ENCODE measurements around the gene COL4A2.
"Not testable (repeated sequence)": the region's sequence is repeated elsewhere in the genome, so short reads cannot be mapped to it uniquely, and the experiment has no call there.

Gene COL4A2

DNA sequence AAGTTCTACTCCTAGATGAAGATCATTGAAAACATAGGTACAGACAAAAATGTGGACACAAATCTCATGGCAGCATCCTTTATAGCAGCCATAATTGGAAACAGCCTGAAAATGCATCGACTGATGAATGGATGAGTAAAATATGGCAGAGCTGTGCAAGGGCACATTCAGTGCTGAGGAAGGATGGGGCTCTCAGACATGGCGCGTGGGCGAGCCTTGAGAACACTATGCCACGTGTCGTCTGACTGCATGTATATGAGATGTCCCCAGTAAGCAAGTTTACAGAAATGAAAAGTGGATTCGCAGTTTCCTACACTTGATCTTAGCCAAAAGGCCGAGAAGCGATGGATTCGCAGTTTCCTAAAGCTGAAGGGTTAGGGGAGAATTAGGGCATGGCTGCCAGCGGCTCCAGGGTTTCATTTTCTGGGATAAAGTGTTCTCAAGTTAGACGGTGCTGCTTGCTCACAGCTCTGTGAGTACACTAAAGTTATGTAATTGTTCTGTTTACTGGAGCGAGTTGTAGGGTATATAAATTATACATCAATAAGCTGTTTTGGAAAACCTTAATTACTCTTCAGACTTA lies 176.4 kb downstream of the COL4A2 start:
- DNase-seq = no peak

DNA sequence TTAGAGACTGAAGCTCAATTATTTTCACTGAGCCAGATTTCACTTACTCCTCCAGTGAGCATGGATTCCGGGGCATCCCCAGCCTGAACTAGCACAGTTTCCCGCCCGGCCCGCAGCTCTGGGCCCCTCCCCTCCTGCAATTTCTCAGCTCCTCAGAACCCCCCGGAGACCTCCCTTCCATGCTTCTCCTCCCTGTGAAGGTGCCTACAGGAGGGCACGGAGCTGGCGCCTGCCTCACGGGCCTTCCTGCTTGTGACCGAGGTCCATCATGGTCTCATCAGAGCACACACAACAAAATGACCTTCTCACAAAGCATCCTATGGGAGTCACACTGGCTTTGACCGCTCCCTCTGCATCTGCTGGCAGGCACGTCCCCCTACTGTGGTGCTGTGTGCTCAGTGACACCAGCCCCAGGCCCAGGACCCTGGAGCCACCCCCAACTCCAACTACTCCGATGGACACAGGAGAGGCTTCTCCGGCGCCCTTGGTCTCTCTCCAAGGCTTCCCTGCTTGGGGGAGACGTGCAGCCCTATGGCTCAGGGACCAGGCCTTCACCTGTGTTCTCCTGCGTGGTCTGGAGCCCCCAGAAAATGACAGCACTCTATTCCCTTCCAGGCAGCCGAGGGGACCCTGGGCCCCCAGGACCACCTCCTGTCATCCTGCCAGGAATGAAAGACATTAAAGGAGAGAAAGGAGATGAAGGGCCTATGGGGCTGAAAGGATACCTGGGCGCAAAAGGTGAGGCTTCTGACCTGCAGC lies 177.4 kb downstream of the COL4A2 start:
- DNase-seq = no peak

DNA sequence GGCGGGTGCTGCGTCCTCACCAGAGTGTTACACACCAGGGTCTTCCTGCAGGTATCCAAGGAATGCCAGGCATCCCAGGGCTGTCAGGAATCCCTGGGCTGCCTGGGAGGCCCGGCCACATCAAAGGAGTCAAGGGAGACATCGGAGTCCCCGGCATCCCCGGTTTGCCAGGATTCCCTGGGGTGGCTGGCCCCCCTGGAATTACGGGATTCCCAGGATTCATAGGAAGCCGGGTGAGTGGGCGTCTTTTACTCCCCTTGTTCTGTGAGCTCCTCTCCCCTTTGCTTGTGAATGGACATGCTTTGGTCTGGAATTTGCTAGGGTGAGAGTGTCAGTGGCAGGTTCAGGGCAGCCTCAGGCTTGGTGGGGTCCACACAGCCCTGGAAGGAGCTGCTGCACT lies 178.5 kb downstream of the COL4A2 start:
- DNase-seq = no peak

DNA sequence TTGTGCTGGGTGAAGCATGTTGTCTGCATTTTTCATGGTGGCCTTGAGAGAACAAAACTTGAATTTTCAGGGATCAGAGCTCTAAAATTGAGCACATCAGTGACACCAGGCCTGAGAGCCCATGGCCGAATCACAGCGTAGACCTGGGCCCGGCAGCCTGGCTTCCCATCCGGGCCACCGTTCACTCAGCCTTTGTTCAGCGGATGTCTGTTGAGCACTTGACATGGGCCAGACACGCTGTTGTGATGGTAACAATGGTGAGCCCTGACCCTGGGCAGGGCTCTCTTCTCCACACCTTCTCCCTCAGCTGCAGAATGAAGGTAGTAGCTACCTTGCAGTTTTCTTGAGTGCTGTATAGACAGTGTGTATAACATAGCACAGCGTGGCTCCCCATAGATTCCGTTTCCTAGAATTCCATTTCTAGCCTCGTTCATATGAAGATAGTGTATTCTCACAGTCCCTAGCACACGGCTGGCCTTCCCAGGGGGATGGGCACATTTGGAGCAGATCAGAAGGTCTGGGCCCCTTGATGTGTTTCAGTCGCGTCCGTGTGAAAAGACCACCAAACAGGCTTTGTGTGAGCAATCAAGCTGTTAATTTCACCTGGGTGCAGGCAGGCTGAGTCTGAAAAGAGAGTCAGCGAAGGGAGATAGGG lies 179.1 kb downstream of the COL4A2 start:
- DNase-seq = no peak

DNA sequence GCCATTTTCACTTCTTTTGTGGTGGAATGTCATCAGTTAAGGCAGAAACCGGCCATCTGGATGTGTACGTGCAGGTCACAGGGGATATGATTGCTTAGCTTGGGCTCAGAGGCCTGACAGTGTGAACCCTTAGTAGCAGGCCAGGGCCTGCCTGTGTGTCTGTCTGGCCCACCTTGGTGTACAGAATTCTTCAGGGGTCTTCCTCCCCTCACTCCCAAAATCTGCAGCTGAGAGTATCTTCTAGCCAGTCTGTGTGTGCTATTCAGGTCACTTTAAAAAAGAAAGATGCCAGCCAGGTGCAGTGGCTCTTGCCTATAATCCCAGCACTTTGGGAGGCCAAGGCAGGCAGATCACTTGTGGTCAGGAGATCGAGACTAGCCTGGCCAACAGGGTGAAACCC lies 179.8 kb downstream of the COL4A2 start:
- DNase-seq = not testable (repeated sequence)

DNA sequence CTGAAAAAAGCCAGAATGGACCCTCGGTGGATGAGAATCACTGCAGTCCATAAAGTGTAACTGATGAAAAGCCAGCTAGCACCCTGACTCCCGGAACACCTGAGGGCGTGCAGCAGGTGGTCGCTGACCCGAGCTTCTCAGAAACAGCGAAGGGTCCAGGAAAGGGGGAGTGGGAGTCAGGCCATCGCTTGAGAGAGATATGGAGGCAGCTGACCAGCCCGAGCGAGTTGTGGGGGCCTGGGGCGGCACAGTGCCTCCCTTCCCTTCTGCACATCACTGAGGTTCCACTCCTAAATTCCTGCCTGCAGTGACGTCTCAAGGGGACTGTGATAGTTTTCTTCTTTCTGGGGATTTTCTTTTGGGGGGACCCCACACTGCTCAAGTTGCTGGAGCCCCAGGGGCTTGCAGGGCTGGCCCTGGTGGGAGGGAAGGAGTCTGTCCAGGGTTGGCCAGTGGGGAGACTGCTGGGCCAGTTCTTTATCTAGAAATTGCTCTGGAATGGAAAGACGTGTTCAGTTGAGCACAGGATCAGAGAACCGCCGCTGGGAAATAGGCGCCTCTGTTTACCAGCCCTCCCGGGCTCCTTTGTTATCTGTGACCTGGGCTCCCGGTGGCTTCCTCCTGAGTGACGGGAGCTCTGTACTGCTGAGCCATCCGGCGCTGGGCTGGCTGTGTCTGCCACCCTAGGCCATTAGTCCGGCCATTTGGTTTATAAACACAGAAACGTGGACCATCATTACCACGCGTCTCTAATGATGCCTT lies 183.1 kb downstream of the COL4A2 start:
- DNase-seq = no peak

DNA sequence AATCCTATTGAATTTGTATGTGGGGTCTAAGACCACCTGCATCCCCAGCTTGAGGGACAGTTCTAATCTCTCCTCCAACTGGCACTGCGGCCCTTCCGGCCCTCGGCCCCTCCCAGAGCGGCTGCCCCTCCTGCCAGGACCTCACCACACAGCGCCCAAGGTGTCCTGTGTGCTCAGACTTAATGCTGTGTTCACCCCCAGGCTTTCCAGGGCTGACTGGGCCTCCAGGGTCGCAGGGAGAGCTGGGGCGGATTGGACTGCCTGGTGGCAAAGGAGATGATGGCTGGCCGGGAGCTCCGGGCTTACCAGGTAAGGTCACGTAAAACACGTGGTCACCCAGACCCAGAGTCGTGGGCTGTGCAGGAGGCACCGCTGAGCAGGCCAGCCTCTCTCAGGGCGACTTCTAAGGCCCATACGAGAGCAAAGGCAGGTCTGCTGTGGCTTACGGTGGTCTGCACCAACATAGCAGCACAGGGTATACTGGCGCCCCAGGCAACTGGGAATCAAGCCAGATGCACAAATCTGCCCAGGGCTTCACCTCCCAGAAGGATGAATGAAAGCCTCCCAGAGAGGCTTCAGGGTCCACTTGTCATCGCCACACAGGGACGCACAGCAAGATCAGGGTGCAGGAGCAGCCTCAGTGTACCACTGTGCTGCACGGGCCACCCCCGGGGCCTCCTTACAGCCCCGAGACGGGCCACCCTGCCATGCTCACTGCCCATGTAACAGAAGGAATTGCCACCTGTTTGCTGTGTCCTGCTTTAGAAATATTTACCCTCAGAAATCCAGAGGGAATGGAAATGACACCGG lies 185.0 kb downstream of the COL4A2 start:
- no peak for DNase-seq

DNA sequence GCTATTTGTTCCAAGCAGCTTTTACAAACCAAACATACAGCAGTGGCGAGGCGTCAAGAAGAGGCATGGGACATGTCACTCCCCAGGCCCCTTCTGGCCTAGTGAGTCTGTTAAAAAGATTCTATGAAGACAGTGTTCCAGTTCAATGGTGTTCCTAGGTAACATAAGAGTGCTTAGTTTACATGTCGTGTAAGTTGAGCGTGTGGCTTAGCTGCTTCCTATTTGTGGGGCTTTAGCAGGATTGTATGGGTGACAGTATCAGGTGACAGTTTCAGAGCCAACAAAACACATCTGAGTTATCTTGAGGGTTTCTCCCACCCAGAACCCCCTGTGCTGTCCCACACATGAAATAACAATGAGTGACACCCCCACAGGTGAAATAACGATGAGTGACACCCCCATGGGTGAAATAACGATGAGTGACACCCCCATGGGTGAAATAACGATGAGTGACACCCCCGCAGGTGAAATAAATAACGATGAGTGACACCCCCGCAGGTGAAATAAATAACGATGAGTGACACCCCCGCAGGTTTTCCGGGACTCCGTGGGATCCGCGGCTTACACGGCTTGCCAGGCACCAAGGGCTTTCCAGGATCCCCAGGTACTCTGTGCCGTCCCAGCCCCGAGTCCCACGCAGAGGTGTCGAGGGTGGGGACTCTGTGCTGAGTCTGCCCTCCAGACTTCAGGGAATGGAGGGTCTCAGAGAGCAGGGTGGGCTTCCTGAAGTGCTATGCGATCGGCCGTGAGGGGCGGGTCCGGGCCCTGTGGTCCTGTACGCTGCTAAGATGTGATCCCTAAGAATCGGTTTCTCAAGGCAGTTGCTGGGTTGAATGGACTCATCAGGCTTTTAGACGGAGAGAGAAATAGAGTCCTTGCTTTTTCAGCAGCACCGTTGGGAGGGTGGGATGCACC lies 185.9 kb downstream of the COL4A2 start:
- no peak for DNase-seq

DNA sequence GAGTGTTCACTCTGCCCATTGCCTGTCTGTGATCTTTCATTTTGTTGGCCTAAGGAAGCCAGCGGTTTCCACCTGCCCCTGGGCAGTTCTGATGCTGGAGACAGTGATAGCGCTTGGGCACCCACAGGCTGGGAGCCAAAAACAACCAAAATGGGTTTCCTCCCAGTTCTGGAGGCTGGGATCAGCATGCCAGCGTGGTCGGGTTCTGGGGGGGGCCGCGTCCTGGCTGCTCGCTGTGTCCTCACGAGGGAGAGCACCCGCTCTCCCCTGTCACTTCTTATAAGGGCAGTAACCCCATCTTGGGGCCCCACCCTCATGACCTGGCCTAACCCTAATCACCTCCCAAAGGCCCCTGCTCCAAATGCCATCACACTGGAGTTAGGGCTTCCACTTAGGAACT lies 186.5 kb downstream of the COL4A2 start:
- no peak for DNase-seq

DNA sequence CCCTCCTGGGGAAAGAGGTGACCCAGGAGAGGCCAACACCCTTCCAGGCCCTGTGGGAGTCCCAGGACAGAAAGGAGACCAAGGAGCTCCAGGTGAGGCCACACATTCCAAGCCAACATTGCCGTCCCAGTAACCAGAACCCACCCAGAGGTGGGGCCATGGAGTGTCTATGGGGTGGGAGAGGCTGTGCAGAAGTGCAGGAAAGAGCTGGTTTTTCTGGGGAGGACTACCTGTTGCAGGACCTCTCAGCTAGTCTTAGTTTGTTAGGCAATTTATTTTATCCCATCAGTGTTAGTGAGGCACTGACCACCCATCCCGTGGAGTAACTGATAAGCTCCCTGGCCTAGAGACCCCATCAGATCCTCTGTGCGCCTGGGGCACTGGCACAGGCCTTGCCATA lies 188.3 kb downstream of the COL4A2 start:
- no peak for DNase-seq

DNA sequence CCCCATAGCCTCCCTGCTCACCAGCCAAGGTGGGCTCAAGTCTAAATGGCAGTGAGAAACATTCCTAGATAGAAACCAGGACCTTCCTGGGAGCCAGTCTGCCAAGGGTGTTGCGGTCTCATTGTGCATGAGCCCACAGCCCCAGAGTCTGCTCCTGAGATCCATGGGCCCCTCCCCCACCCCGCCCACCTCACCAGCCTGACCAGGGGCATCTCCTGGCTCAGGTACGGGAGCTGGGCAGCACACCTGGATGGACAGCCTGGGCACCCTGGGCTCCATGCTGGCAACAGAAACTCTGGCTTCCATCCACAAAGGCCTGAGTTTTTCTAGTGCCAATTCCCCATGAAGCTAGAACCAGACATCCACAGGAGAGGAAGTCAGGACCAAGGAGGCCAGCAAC lies 188.8 kb downstream of the COL4A2 start:
- DNase-seq = no peak

DNA sequence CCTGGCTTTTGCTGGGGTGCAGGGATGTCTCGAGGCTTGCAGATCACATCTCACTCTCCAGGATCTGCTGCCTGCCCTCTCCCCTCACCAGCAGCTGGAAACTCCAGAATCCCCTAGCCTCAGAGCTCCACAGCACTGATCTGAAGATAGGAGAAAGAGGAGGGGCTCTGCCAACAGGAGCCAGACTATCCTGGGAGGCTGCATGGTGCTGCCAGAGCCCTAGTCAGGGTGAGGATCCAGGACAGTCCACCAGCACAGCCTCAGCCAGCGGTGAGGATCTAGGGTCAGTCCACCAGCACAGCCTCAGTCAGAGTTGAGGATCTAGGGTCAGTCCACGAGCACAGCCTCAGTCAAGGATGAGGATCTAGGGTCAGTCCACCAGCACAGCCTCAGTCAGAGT lies 189.2 kb downstream of the COL4A2 start:
- no peak for DNase-seq

DNA sequence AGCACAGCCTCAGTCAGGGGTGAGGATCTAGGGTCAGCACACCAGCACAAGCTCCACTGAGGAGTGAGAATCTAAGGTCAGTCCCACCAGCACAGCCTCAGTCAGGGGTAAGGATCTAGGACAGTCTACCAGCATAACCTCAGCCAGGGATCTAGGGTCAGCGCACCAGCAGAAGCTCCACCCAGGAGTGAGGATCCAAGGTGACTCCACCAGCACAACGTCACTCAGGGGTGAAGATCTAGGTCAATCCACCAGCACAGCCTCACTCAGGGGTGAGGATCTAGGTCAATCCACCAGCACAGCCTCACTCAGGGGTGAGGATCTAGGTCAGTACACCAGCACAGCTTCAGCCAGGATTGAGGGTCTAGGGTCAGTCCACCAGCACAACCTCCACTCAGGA lies 189.9 kb downstream of the COL4A2 start:
- DNase-seq = no peak

DNA sequence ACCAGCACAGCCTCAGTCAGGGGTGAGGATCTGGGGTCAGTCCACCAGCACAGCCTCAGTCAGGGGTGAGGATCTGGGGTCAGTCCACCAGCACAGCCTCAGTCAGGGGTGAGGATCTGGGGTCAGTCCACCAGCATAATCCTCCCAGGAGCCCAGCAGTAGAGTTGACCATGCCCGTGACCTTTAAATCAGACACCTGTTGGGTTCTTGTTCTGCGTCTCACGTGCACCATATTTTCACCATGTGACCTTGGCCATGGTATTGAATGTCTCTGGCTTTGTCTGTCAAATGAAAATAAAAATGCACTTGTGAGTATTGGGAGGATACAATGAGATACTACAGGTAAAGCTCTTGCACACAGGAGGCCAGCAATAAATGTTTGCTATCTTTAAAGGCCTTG lies 190.8 kb downstream of the COL4A2 start:
- DNase-seq = not testable (repeated sequence)

DNA sequence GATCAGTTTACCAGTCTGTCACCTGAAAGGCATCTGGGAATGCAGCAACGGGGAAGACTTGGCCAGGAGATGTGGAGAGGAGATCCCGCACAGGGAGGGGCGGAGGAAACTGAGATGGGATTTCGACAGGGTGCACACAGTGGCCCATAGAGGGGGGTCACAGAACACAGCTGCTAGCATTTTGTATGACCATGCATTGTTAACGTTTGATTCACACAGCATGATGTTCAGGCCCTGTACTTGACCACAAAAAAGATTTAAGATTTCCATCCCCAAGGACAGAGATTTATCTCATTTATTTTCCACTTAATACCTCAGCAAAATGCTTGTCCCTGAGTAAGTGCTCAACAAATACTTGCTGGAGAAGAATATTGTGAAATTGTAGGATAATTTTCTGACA lies 191.2 kb downstream of the COL4A2 start:
- no peak for DNase-seq

DNA sequence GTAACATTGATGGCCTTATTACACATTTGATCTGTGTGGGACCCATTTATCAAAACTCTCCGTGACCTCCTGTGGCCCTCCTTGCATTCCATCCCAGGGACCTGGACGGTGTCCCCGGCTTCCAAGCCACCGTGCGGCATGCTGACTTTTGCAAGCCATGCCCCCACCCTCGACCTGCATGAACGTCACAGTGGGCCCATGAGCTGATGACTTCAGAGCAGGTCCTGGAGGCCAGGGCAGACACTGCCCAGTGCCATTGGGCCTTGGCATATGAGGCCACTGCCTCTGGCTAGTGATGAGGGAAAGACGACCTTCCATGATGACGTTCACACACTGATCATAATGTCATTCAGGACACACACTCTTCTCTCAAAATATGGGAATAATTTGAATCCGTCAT lies 191.7 kb downstream of the COL4A2 start:
- no peak for DNase-seq

DNA sequence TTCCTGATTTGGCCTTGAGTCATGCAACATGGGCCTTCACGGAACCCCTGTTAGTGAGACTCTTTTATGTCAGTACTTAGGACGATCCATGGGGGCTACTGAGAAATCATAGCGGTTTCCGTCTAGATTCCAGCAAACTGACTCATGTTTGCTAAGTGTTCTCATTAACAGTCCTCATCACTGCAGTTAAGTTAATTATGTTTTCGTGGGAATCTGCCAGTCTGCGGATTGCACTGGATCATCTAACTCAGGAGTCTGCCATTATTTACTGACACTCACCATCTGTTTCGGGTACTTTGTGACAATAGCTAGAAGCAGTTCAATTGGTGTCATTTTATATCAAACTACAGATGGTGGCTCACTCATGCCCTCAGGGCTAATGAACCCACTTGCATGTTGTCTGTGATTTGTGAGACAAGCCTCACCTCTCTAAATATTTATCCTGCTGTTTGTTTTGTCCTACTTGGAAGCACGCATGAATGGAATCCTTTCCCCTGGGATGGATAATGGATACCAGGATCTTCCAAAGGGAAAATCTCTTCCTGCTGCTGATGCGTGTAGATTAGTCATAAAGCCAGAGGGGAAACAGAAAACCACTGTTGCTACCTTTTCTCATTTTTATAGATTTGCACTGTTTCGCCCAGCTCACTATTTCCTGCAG lies 192.7 kb downstream of the COL4A2 start:
- peak; percentile 67 for DNase-seq

DNA sequence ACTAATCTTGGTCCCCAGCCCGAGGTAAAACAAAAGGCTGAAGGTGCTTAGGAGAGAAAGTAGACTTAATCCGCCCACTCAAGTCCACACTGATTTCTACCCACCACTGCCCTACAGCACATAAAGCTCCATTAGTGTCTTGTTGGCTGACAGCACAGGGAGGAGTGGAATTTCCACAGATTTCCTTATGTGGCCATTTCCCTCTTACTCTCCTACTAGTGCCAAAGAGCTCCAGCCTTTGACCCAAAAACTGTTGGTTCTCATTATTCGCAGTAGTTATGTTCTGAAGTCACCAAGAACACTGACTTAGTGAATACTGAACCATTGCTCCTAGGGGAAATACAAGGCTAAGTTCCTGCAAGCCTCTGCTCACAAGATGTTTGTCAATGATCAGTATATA lies 193.3 kb downstream of the COL4A2 start:
- no peak for DNase-seq

DNA sequence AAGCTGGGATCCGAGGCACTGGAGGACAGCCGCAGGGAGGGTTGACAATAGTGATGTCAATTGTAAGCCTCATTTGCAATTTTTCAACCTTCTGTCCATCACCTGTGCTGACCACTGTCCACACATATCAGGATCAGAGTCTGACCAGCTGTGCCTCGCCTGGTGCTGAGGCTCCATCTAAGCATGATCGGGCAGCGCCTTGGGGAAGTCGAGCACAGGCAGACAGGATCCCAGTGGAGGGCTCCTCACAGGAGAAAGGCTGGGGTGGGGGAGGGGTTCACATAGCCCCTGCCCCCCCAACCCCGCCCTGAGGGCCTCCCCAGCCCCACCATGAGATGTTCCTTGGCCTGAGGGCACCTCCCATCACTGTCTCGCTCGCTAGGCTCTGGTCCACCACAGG lies 194.1 kb downstream of the COL4A2 start:
- DNase-seq = no peak

DNA sequence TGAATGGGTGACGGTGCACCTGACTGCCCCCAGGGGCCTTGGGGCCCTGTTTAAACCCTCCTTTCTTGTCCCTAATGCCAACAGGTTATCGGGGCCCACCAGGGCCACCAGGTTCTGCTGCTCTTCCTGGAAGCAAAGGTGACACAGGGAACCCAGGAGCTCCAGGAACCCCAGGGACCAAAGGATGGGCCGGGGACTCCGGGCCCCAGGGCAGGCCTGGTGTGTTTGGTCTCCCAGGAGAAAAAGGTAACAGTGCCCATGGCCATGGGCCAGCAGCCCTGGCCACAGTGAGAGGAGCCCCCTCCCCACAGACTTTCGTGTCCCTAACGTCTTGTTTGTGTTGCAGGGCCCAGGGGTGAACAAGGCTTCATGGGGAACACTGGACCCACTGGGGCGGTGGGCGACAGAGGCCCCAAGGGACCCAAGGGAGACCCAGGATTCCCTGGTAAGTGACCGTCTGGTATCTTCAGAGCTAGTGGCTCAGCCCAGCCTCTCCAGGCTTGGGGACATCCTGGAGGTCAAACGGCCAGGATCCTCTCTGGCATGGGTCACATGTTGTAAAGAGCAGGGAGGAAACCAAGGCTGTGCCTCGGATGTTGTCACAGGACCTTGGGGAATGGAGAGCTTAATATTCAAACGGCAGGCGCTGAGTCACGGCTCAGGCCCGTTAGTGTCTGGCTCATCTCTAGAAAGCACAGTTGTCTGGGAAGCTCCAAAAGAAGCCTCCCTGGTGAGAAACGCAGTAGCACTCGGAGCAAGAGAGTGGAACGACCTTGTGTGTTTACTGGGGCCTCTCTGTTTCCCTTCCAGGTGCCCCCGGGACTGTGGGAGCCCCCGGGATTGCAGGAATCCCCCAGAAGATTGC lies 196.2 kb downstream of the COL4A2 start:
- no peak for DNase-seq
